AG04449 (cell line): Measurements from ENCODE around the gene SARNP.

Source experiments
- CTCF ChIA-PET: fragments of 350-600 bp; formaldehyde crosslinking; extraction: SDS; loops from one replicate; lab custom pipeline; 2021; ENCODE audit warnings: antibody characterized with exemption; lab: Yijun Ruan, JAX
- POLR2A ChIA-PET: fragments of 400-600, 350-600 bp; formaldehyde crosslinking; extraction: SDS; loops from one replicate; lab custom pipeline; 2020; ENCODE audit warnings: antibody characterized with exemption, inconsistent platforms; lab: Yijun Ruan, JAX
- DNase-seq: peaks from one replicate; pipeline ENCODE4 v3.0.0-alpha.2; 2010; ENCODE audit warnings: low read depth, low spot score
- H3K4me3 ChIP-seq: 2 replicates; pipeline ENCODE4 v1.5.1; 2011; ENCODE audit warnings: low read depth, mild to moderate bottlenecking, control low read depth, low read length
- TF ChIP-seq, protein P1 (sequence below): IDR thresholded peaks from one replicate; pipeline ENCODE4 v1.5.1; 2011; ENCODE audit warnings: mild to moderate bottlenecking, moderate library complexity, low read length, control low read depth, inconsistent platforms; ENCODE audit not compliant: insufficient read depth; ENCODE audit errors: missing control alignments

Gene SARNP

DNA sequence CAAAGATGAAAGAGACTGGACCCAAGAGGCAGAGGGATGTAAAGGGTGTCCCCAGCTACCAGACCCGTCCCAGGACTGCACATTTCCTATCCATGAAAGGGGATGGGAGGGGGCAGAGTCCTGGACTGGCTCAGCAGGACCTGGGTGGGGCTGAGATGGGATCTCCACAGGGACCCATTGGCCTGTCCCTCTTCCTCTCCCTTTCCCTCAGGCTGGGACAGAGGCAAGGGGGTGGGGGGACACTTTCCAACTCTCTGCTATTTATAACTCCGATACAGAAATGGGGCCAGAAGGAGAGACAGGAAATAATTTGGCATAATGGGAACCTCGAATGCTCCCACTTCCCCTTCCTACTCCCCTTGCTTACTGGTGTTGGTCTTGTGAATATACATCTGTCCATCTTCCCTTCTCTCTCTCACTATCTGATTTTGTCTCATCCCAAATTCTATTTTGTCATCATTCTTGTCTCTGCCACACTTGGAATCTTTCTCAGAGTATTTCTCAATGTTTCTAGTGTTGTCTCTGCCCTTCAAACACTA lies 108.8 kb downstream of the SARNP start:
- no peak for DNase-seq

DNA sequence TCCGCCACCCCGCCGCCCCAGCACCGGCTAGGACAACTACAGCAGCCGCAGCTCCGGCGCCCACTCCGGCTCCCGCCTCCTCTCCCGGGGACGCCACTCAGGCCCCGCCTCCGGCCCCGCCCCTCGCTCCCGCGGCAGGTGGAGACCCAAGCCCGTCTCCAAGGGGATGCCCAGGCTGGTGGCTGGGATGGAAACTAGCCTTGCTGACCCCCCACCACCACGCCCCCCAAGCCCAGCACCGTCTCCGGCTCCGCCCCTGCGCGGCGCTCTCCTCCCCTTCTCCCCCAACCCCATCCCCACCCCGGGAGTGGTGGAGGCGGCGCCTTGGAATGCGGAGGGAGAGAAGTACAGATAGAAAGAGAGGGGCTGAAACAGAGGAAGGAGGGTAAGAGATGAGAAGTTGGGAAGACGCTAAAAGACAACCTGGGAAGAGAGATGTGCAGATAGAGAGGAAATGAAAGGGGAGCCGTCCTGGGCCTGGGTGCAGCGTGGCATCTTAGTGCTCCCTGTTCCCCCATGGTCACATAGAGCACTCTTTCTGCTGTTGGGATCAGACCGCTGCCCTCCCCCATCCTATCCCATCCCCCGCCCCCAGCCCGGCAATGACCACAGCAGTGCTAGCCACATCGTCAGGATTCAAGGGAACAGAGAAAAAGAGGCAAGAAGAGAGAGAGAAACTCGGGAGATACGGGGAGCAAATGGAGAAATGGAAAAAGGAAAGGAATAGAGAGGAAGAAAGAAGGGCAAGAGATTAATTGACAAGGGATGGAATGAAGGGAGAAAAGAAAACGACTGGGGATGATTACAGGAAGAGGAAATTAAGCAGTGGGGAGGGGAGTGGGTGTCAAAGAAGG lies 109.5 kb downstream of the SARNP start, which contains the start of gene ITGA7:
TSS of gene ITGA7 (minus strand) at position 64 of the 854 bp plus-strand sequence. CDS start 222 bp downstream, outside the sequence.
- peak within 1 kb of the TSS; percentile 64 for H3K4me3 ChIP-seq
- no peak for DNase-seq
- ChIA-PET POLR2A (interaction anchor here (1.2 kb wide), 1 partner anchor 22 kb away, joined by 3 read pairs; no protein-coding TSS in a partner anchor), CTCF (interaction anchor here (1.4 to 1.6 kb wide), 2 partner anchors 52 to 61 kb away, joined by 5 to 8 read pairs; no protein-coding TSS in a partner anchor)
- TF ChIP-seq, protein P1, sequence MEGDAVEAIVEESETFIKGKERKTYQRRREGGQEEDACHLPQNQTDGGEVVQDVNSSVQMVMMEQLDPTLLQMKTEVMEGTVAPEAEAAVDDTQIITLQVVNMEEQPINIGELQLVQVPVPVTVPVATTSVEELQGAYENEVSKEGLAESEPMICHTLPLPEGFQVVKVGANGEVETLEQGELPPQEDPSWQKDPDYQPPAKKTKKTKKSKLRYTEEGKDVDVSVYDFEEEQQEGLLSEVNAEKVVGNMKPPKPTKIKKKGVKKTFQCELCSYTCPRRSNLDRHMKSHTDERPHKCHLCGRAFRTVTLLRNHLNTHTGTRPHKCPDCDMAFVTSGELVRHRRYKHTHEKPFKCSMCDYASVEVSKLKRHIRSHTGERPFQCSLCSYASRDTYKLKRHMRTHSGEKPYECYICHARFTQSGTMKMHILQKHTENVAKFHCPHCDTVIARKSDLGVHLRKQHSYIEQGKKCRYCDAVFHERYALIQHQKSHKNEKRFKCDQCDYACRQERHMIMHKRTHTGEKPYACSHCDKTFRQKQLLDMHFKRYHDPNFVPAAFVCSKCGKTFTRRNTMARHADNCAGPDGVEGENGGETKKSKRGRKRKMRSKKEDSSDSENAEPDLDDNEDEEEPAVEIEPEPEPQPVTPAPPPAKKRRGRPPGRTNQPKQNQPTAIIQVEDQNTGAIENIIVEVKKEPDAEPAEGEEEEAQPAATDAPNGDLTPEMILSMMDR: no peak

More for the DNA sequence above, 108.8 kb downstream of the SARNP start:
- H3K4me3 ChIP-seq: peak overlapping the region; percentile 18
- TF ChIP-seq, protein P1: no peak
- POLR2A ChIA-PET: no interaction called here
- CTCF ChIA-PET: interaction anchor here (1.6 kb wide), 1 partner anchor 62 kb away, joined by 5 read pairs; no protein-coding TSS in a partner anchor
